Measurements from ENCODE around the gene MPDU1. TPM values are rescaled to one million over a fixed set of nuclear protein-coding genes. Genes with fewer than 3 reads are reported as not detected.

MPDU1 gene
- total and polyA plus RNA-seq, 10 of the 15 experiments (the other 5 are each of a cell fraction or from before 2014, with no cell fraction given): 3.6 to 138 (median 78.9) TPM

DNA sequence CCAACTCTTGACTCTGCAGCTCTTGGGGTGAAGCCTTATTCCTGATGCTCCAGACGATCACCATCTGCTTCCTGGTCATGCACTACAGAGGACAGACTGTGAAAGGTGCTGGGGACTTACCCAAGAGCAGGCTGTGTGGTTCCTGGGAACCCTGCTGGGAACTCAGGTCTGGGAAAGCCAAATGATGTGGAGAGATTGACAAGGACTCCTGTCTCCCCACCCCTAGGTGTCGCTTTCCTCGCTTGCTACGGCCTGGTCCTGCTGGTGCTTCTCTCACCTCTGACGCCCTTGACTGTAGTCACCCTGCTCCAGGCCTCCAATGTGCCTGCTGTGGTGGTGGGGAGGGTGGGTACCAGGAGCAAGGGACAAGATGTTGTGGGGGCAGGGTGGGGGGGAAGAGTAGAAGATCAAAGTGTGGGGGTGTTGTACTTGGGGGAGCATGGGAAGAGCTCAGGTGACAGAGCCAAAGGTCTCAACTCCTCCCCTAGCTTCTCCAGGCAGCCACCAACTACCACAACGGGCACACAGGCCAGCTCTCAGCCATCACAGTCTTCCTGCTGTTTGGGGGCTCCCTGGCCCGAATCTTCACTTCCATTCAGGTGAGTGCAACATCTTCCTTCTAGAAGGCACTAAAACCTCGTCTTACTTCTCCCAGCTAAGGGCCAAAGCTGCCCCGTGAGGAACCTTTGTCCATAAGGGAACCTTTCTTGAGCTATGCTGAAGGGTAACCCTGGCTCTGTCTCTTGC is 3.2 kb downstream of the MPDU1 start:
- Histone ChIP-seq H2AFZ (ENCODE audit: control insufficient read depth, low read depth, low read length) (no peak overlapping the region), H3K4me2 (ENCODE audit: control insufficient read depth, insufficient read depth) (no peak overlapping the region), H3K4me3 (no peak overlapping the region), H4K20me1 (ENCODE audit: control insufficient read depth, insufficient read depth) (no peaks in the 10 kb centered on the region), H3K9ac (ENCODE audit: control insufficient read depth, insufficient read depth, low read length) (no peak overlapping the region), H3K9me3 (replicated peaks; ENCODE audit: control insufficient read depth, insufficient read depth, low read length) (no peaks in the 10 kb centered on the region), H3K27me3 (replicated peaks in 1 of 2; ENCODE audit: control insufficient read depth in 2 of 2, insufficient read depth in 2 of 2, low read length in 1 of 2) (no peaks in the 10 kb centered on the region), H3K79me2 (ENCODE audit: control insufficient read depth, insufficient read depth, low read length) (peaks cover 28% of the 10 kb centered on the region), H3K27ac (ENCODE audit: control insufficient read depth, insufficient read depth) (no peak overlapping the region), H3K4me1 (ENCODE audit: control insufficient read depth, insufficient read depth, low read length) (peaks cover 19% of the 10 kb centered on the region), H3K36me3 (ENCODE audit: control insufficient read depth in 2 of 2, insufficient read depth in 2 of 2, low read length in 1 of 2) (peaks cover 5 to 9% of the 10 kb centered on the region in 2 experiments)
- in situ Hi-C loops (cut with MboI): no loop called here
- no peak for ATAC-seq
- 53% methylated on average over 9 of the region's 9 CpGs for WGBS (ENCODE audit: insufficient coverage, insufficient replicate concordance, low lambda C conversion rate, missing lambda C conversion rate)
- FAIRE-seq: no peak
- TF ChIP-seq IRF4 (IDR thresholded peaks at IDR 0.05; ENCODE audit: low read depth, low read length) (no peak), TCF3 (IDR thresholded peaks at IDR 0.05; ENCODE audit: borderline replicate concordance, insufficient read depth, low read depth, low read length) (no peak), CTCF (IDR thresholded peaks at IDR 0.05 in 2 of 3, conservative IDR thresholded peaks at IDR 0.05 in 1 of 3; ENCODE audit: control insufficient read depth in 2 of 3, extremely low read depth in 1 of 3, insufficient read depth in 1 of 3, low read depth in 3 of 3, low read length in 3 of 3) (peak in 2 of 3 experiments; percentile 18 to 22; a peak in 3 of 6 replicates)
- DNase-seq (ENCODE audit: low read depth, low spot score): no peak
- POLR2A ChIA-PET: interaction anchor here (0.6 to 3.6 kb wide), 4 partner anchors 13 to 101 kb away, joined by 3 to 39 read pairs (median 9); partner anchors contain the start of genes TP53 and WRAP53
- CTCF ChIA-PET: interaction anchor here (0.6 to 1.3 kb wide), 3 partner anchors 26 to 216 kb away, joined by 3 to 7 read pairs (median 3); no protein-coding TSS in a partner anchor
- BruUV-seq (replicated peaks): no TSS peak
- SMC1A ChIA-PET (ENCODE audit: uncharacterized antibody, unreplicated experiment): interaction anchor here (0.6 to 4.6 kb wide), 2 partner anchors 11 to 100 kb away, joined by 3 to 42 read pairs; partner anchors contain the start of genes TP53 and WRAP53
- intact Hi-C loops (cut with micrococcal nuclease; ENCODE audit: unreplicated experiment): no loop called here
- RAD21 ChIA-PET (ENCODE audit: unreplicated experiment): interaction anchor here (0.9 to 4.0 kb wide), 2 partner anchors 100 to 231 kb away, joined by 5 to 43 read pairs; partner anchors contain the start of genes TP53 and WRAP53

Measured in GM12878 (cell line).